Neuronal stem cell (in vitro differentiated cells): ENCODE results near the gene RAB11FIP4.
A peak's percentile ranks its signal among the peaks of the same experiment; 100 is the strongest.

Source experiments
- DNase-seq: peaks from one replicate; pipeline ENCODE4 v3.0.0-alpha.2; 2013; ENCODE audit warnings: low spot score
- H2AFZ ChIP-seq: one replicate; pipeline ENCODE4 v1.6.1; 2013; ENCODE audit warnings: mild to moderate bottlenecking, low read length, inconsistent platforms
- H2AK5ac ChIP-seq: 2 replicates; pipeline ENCODE4 v1.6.1; 2013; ENCODE audit warnings: low read depth, mild to moderate bottlenecking, inconsistent platforms, low read length, moderate library complexity, mixed read lengths
- H2BK120ac ChIP-seq: 2 replicates; pipeline ENCODE4 v1.6.1; 2013; ENCODE audit warnings: low read depth, mild to moderate bottlenecking, inconsistent platforms, low read length, moderate library complexity, mixed read lengths
- H2BK12ac ChIP-seq: one replicate; pipeline ENCODE4 v1.6.1; 2013; ENCODE audit warnings: low read length, inconsistent platforms
- H2BK15ac ChIP-seq: 2 replicates; pipeline ENCODE4 v1.6.1; 2013; ENCODE audit warnings: mild to moderate bottlenecking, low read length, inconsistent platforms, mixed read lengths
- H2BK5ac ChIP-seq: one replicate; pipeline ENCODE4 v1.6.1; 2013; ENCODE audit warnings: inconsistent platforms, mild to moderate bottlenecking, low read length, moderate library complexity
- H3K14ac ChIP-seq: one replicate; pipeline ENCODE4 v1.6.1; 2013; ENCODE audit warnings: low read length, inconsistent platforms
- H3K18ac ChIP-seq: 2 replicates; pipeline ENCODE4 v1.6.1; 2013; ENCODE audit warnings: low read length, inconsistent platforms
- H3K23ac ChIP-seq: 2 replicates; pipeline ENCODE4 v1.6.1; 2013; ENCODE audit warnings: low read depth, mild to moderate bottlenecking, mixed read lengths, low read length, inconsistent platforms; ENCODE audit not compliant: poor library complexity
- H3K27ac ChIP-seq: replicated peaks from 3 replicates; pipeline ENCODE4 v1.5.1; 2013; ENCODE audit warnings: low read length, inconsistent platforms
- H3K27me3 ChIP-seq, 3 experiments: 2 replicates each; pipeline ENCODE4 v1.6.1; 2013; ENCODE audit warnings: low read length in 3 of 3, mild to moderate bottlenecking in 2 of 3, inconsistent platforms in 1 of 3, low read depth in 1 of 3, mixed read lengths in 1 of 3, moderate library complexity in 1 of 3; ENCODE audit not compliant: control insufficient read depth in 3 of 3, insufficient read depth in 3 of 3
- H3K36me3 ChIP-seq, 2 donors: replicated peaks in 1 of 2; 2 replicates each; pipeline ENCODE4 v1.6.1; 2013; ENCODE audit warnings: low read length in 2 of 2; ENCODE audit not compliant: control insufficient read depth in 2 of 2, insufficient read depth in 2 of 2
- H3K4ac ChIP-seq: 2 replicates; pipeline ENCODE4 v1.6.1; 2013; ENCODE audit warnings: inconsistent platforms, mild to moderate bottlenecking, low read length, moderate library complexity
- H3K4me1 ChIP-seq, 2 donors: 1 replicate in 1 of 2; 2 replicates in 1 of 2; pipeline ENCODE4 v1.6.1; 2013; ENCODE audit warnings: low read length in 2 of 2, low read depth in 1 of 2; ENCODE audit not compliant: control insufficient read depth in 2 of 2, insufficient read depth in 1 of 2
- H3K4me2 ChIP-seq: one replicate; pipeline ENCODE4 v1.6.1; 2013; ENCODE audit warnings: mild to moderate bottlenecking, low read length, inconsistent platforms; ENCODE audit not compliant: insufficient read depth, poor library complexity, severe bottlenecking
- H3K4me3 ChIP-seq, 2 donors: 2 replicates each; pipeline ENCODE4 v1.5.1; 2013; ENCODE audit warnings: low read length in 2 of 2, mild to moderate bottlenecking in 2 of 2, inconsistent platforms in 1 of 2, moderate library complexity in 1 of 2
- H3K79me1 ChIP-seq: one replicate; pipeline ENCODE4 v1.6.1; 2013; ENCODE audit warnings: low read depth, mild to moderate bottlenecking, inconsistent platforms, low read length, moderate library complexity
- H3K9ac ChIP-seq: one replicate; pipeline ENCODE4 v1.6.1; 2013; ENCODE audit warnings: mild to moderate bottlenecking, low read depth, low read length, inconsistent platforms; ENCODE audit not compliant: poor library complexity
- H3K9me3 ChIP-seq, 2 donors: replicated peaks in 1 of 2; 2 replicates each; pipeline versions ENCODE3 to v1.6.1; 2013; ENCODE audit warnings: low read length in 2 of 2, mild to moderate bottlenecking in 2 of 2, inconsistent platforms in 1 of 2, low read depth in 1 of 2, mixed read lengths in 1 of 2, moderate library complexity in 1 of 2; ENCODE audit not compliant: control insufficient read depth in 2 of 2, insufficient read depth in 1 of 2
- H4K8ac ChIP-seq: one replicate; pipeline ENCODE4 v1.6.1; 2013; ENCODE audit warnings: low read depth, mild to moderate bottlenecking, inconsistent platforms, low read length, moderate library complexity
- H4K91ac ChIP-seq: one replicate; pipeline ENCODE4 v1.6.1; 2013; ENCODE audit warnings: low read length, low read depth, mild to moderate bottlenecking, inconsistent platforms; ENCODE audit not compliant: poor library complexity
- WGBS, 2 donors: extraction: QIAGEN DNeasy Blood & Tissue Kit; methylation state at CpG; one replicate each; pipeline ENCODE4 v1.1.7; 2013; ENCODE audit warnings: missing lambda C conversion rate in 2 of 2, mixed read lengths in 1 of 2; ENCODE audit not compliant: insufficient read length in 2 of 2, insufficient replicate concordance in 1 of 2; ENCODE audit errors: extremely low coverage in 2 of 2; 5-methylcytosine and 5-hydroxymethylcytosine counted together

The RAB11FIP4 gene

DNA sequence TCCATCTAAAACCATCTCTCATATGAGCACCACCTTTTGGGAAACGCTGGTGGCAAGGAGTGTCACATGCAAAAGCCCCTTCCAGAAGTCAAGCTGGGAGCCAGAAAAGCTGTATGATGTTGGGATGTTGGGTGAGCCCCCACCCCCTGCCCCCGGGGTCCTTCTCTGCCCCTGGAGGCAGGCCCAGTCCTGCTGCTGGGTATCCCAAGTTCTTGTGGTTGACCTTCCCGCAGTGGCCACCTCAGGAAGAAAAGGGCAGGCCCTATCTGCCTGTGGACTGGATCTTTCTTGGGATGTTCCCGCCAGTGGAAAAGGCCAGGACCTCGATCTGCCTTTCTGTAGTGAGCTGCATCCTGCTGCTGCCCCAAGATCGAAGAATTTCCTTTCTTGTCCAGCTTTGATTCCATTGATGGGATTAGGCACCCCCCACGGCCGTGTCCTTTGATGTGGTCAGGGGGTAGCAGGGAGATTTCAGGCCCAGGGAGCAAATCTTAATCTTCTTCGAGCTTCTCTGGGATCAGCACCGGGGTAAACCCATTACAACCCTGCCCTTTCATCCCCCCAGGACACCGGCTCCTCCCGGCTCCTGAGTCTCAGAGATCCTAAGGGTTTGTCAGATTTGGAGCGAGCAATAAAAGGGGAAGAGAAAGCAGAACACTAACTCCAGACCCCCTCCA lies 165.6 kb downstream of the RAB11FIP4 start:
- Histone ChIP-seq H3K36me3 (no peaks in the 10 kb centered on the region), H3K4ac (no peak overlapping the region), H3K14ac (no peak overlapping the region), H3K4me3 (no peak overlapping the region), H2AK5ac (no peak overlapping the region), H3K9ac (no peak overlapping the region), H2BK120ac (no peak overlapping the region), H2BK15ac (no peak overlapping the region), H4K8ac (no peak overlapping the region), H3K79me1 (no peaks in the 10 kb centered on the region), H3K9me3 (no peaks in the 10 kb centered on the region), H2BK5ac (no peak overlapping the region), H3K27ac (no peak overlapping the region), H3K23ac (no peak overlapping the region), H3K4me2 (no peak overlapping the region), H3K4me1 (peaks cover 0 to 13% of the 10 kb centered on the region in 2 donors), H3K18ac (peak overlapping the region; percentile 78), H2AFZ (no peak overlapping the region), H4K91ac (no peak overlapping the region), H3K27me3 (peaks cover 13 to 71% (median 70%) of the 10 kb centered on the region in 3 experiments), H2BK12ac (no peak overlapping the region)
- peak; percentile 52 for DNase-seq
- no CpG with 5 or more reads among the region's 13 CpGs for WGBS, 2 donors

DNA sequence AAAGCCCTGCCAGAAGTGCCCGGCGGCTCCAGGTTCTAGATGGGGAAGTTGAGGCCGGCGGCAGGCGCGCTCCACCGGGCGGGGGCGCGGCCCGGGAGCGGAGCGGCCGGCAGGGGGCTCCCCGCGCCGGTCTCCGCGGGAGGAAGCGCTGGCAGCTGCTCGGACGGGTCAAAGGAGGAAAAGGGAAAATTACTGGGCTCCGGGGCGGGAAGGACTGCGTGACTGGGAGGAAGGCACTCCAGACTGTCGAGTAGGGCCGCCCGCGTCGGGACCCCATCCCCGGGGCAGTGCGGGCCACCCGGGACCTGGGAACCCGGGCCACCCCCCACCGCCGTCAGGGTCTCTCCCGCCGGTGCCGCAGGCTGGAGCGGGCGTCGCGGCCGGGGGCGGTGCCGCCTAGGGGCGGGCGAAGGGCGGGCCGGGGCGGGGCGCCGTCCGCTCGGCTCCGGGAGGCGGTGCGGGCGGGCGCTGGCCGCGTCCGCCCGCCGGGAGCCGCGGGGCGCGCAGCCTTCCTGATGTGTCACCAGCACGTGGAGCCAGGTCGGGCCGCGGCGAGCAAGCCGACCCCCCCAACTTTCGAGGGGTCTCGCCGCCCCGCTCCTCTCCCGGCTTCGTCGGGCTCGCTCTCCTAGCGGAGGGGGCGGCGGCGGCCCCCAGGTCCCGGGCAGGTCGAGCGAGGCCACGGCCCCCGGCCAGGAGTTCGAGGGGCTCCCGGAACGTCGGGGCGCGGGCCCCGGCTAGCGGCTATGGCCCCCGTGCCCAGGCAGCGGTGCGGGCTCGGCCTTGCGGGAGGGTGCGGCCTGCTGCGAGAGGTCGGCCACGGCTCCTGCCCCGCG lies 167.5 kb downstream of the RAB11FIP4 start:
- Histone ChIP-seq H2BK5ac (no peak overlapping the region), H2BK120ac (no peak overlapping the region), H3K4me1 (peaks cover 0 to 13% of the 10 kb centered on the region in 2 donors), H3K9me3 (no peaks in the 10 kb centered on the region), H3K27ac (no peak overlapping the region), H3K4me3 (peak overlapping the region; percentile 44 to 77), H3K27me3 (peaks cover 13 to 79% (median 57%) of the 10 kb centered on the region in 3 experiments), H3K36me3 (no peaks in the 10 kb centered on the region), H3K4me2 (peak overlapping the region; percentile 81), H3K79me1 (no peaks in the 10 kb centered on the region), H3K18ac (peak overlapping the region; percentile 84), H3K23ac (peak overlapping the region; percentile 70), H2AFZ (peak overlapping the region; percentile 98), H2AK5ac (no peak overlapping the region), H2BK12ac (no peak overlapping the region), H3K14ac (no peak overlapping the region), H4K91ac (no peak overlapping the region), H3K4ac (no peak overlapping the region), H4K8ac (no peak overlapping the region), H3K9ac (peak overlapping the region; percentile 31), H2BK15ac (peak overlapping the region; percentile 22)
- no CpG with 5 or more reads among the region's 111 CpGs for WGBS, 2 donors
- DNase-seq: peak; percentile 63

DNA sequence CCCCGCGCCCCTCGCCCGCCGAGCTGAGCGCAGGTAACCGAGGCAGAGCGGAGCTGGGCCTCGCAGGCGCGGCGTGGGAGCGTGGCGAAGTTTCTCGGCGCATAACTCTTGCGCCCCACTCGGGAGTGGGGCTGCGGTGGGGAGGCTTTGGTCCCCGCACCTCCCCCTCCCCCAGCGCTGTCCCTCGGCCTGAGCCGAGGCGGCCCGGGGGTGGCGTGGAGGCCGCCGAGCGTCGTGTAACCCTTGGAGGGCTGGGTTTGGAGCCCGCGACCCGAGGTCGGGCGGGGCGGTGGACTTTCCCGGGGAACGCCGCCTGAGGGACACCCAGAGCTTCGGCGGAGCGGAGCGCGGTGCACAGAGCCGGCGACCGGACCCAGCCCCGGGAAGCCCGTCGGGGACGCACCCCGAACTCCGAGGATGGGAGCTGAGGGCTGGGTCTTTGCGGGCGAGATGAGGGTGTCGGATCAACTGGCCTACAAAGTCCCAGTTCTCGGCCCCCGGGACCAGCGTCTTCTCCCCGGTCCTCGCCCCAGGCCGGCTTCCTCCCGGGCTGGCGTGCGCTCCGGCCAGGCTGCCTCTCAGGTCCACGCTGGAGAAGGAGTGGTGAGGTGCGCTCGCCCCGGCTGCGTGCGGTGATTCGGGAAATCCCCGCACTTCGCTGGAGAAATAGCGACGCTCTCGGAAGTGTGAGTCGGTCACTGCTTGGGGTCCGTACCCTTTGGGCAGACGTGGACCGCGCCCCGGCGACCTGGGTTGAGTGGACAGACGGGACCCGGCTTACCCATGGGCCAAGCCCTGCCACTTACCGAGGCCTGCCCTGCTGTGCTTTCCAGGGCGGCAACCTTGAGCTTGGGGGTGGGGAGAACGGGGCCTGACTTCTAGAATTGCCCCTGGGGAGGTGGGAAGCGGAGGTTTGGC lies 168.4 kb downstream of the RAB11FIP4 start:
- Histone ChIP-seq H3K4me2 (peak overlapping the region; percentile 81), H3K79me1 (no peaks in the 10 kb centered on the region), H3K23ac (peak overlapping the region; percentile 70), H3K9ac (peak overlapping the region; percentile 50), H2BK120ac (no peak overlapping the region), H2BK15ac (peak overlapping the region; percentile 22), H2AK5ac (peak overlapping the region; percentile 84), H2BK5ac (no peak overlapping the region), H4K91ac (no peak overlapping the region), H3K27me3 (peaks cover 13 to 80% (median 50%) of the 10 kb centered on the region in 3 experiments), H3K18ac (peak overlapping the region; percentile 61), H3K9me3 (no peaks in the 10 kb centered on the region), H3K4ac (no peak overlapping the region), H3K14ac (peak overlapping the region; percentile 49), H3K36me3 (no peaks in the 10 kb centered on the region), H2AFZ (peak overlapping the region; percentile 98), H3K27ac (no peak overlapping the region), H3K4me1 (peaks cover 0 to 13% of the 10 kb centered on the region in 2 donors), H4K8ac (no peak overlapping the region), H2BK12ac (peak overlapping the region; percentile 30), H3K4me3 (peak overlapping the region in 1 of 2 donors; percentile 74)
- no CpG with 5 or more reads among the region's 91 CpGs for WGBS, 2 donors
- DNase-seq: no peak
